ENCODE measurements around the gene DDX1. TPM values are rescaled to one million over a fixed set of nuclear protein-coding genes. Genes with fewer than 3 reads are reported as not detected.

The DDX1 gene
- total RNA-seq, 2 experiments from 2014 or later, result 42.7 to 91.8 TPM

GRCh38 chr2:15640784-15641183, 49.1 kb downstream of the DDX1 start:
- intact Hi-C loops (cut with micrococcal nuclease; ENCODE audit: unreplicated experiment), result no loop called here
- BruUV-seq (replicated peaks), result no TSS peak

GRCh38 chr2:15641530-15641982, 49.9 kb downstream of the DDX1 start:
- no peaks in the 10 kb centered on the region for H3K4me1 ChIP-seq (ENCODE audit: insufficient read depth, low read length, poor library complexity, severe bottlenecking)
- H4K20me1 ChIP-seq (ENCODE audit: insufficient read depth, low read length), result no peaks in the 10 kb centered on the region
- ChIA-PET POLR2A (interaction anchor here (0.6 to 1.0 kb wide), 2 partner anchors 74 to 1982 kb away, joined by 3 to 4 read pairs; no protein-coding TSS in a partner anchor), CTCF (ENCODE audit: unreplicated experiment) (no interaction called here)
- no peak overlapping the region for H3K4me2 ChIP-seq (ENCODE audit: low read length)
- DNase-seq (ENCODE audit: low spot score), result no peak
- no peak overlapping the region for H3K4me3 ChIP-seq (ENCODE audit: low read depth, low read length, poor library complexity, severe bottlenecking)
- peaks cover 35% of the 10 kb centered on the region for H3K36me3 ChIP-seq (ENCODE audit: insufficient read depth, low read length)
- no TSS peak for BruUV-seq (replicated peaks)
- no peaks in the 10 kb centered on the region for H3K9me2 ChIP-seq (ENCODE audit: insufficient read depth, low read length)
- no peaks in the 10 kb centered on the region for H3K79me2 ChIP-seq (ENCODE audit: insufficient read depth, low read depth, low read length)
- no peak overlapping the region for H2AFZ ChIP-seq (ENCODE audit: low read length)
- no peak for TF ChIP-seq CTCF (conservative IDR thresholded peaks at IDR 0.05; ENCODE audit: low read length)
- TF ChIP-seq EZH2phosphoT487 (IDR thresholded peaks at IDR 0.05; ENCODE audit: borderline replicate concordance, low read depth, low read length), result no peak
- intact Hi-C loops (cut with micrococcal nuclease; ENCODE audit: unreplicated experiment), result no loop called here
- H3K9me3 ChIP-seq (ENCODE audit: low read length), result no peaks in the 10 kb centered on the region
- no peak overlapping the region for H3K27ac ChIP-seq (ENCODE audit: low read depth, low read length, poor library complexity, severe bottlenecking)

More at GRCh38 chr2:15640784-15641183, 49.1 kb downstream of the DDX1 start:
- Histone ChIP-seq H3K4me1 (ENCODE audit: insufficient read depth, low read length, poor library complexity, severe bottlenecking) (no peaks in the 10 kb centered on the region), H3K79me2 (ENCODE audit: insufficient read depth, low read depth, low read length) (no peaks in the 10 kb centered on the region), H3K4me2 (ENCODE audit: low read length) (no peak overlapping the region), H3K9me2 (ENCODE audit: insufficient read depth, low read length) (no peaks in the 10 kb centered on the region), H4K20me1 (ENCODE audit: insufficient read depth, low read length) (no peaks in the 10 kb centered on the region), H3K9me3 (ENCODE audit: low read length) (no peaks in the 10 kb centered on the region), H3K27ac (ENCODE audit: low read depth, low read length, poor library complexity, severe bottlenecking) (no peak overlapping the region), H3K4me3 (ENCODE audit: low read depth, low read length, poor library complexity, severe bottlenecking) (no peak overlapping the region), H3K36me3 (ENCODE audit: insufficient read depth, low read length) (peaks cover 42% of the 10 kb centered on the region), H2AFZ (ENCODE audit: low read length) (no peak overlapping the region)
- no peak for DNase-seq (ENCODE audit: low spot score)
- no peak for TF ChIP-seq EZH2phosphoT487 (IDR thresholded peaks at IDR 0.05; ENCODE audit: borderline replicate concordance, low read depth, low read length)
- no peak for TF ChIP-seq CTCF (conservative IDR thresholded peaks at IDR 0.05; ENCODE audit: low read length)
- POLR2A ChIA-PET, result interaction anchor here (0.6 kb wide), 1 partner anchor 1982 kb away, joined by 4 read pairs; no protein-coding TSS in a partner anchor
- CTCF ChIA-PET (ENCODE audit: unreplicated experiment), result no interaction called here

- H3K4me2 ChIP-seq (ENCODE audit: low read length), result no peak overlapping the region
- H3K9me2 ChIP-seq (ENCODE audit: insufficient read depth, low read length), result no peaks in the 10 kb centered on the region
- no peak for DNase-seq (ENCODE audit: low spot score)
- TF ChIP-seq EZH2phosphoT487 (IDR thresholded peaks at IDR 0.05; ENCODE audit: borderline replicate concordance, low read depth, low read length), result no peak
- TF ChIP-seq CTCF (conservative IDR thresholded peaks at IDR 0.05; ENCODE audit: low read length), result no peak
- no peaks in the 10 kb centered on the region for H3K79me2 ChIP-seq (ENCODE audit: insufficient read depth, low read depth, low read length)
- H3K36me3 ChIP-seq (ENCODE audit: insufficient read depth, low read length), result peaks cover 29% of the 10 kb centered on the region
- ChIA-PET POLR2A (interaction anchor here (0.6 to 1.0 kb wide), 2 partner anchors 32 to 75 kb away, joined by 3 read pairs; no protein-coding TSS in a partner anchor), CTCF (ENCODE audit: unreplicated experiment) (no interaction called here)
- no peak overlapping the region for H3K4me3 ChIP-seq (ENCODE audit: low read depth, low read length, poor library complexity, severe bottlenecking)
- intact Hi-C loops (cut with micrococcal nuclease; ENCODE audit: unreplicated experiment), result no loop called here
- BruUV-seq (replicated peaks), result no TSS peak
- no peaks in the 10 kb centered on the region for H3K9me3 ChIP-seq (ENCODE audit: low read length)
- no peaks in the 10 kb centered on the region for H3K4me1 ChIP-seq (ENCODE audit: insufficient read depth, low read length, poor library complexity, severe bottlenecking)
- no peak overlapping the region for H3K27ac ChIP-seq (ENCODE audit: low read depth, low read length, poor library complexity, severe bottlenecking)
- no peak overlapping the region for H2AFZ ChIP-seq (ENCODE audit: low read length)
- no peaks in the 10 kb centered on the region for H4K20me1 ChIP-seq (ENCODE audit: insufficient read depth, low read length)
Observed at GRCh38 chr2:15642011-15642814, 50.5 kb downstream of the DDX1 start.
